PFSK-1 (cell line): ENCODE data around the gene ULK4.

Experiments used
- FOXP2 ChIP-seq: optimal IDR thresholded peaks from 2 replicates; pipeline ENCODE3; 2011; ENCODE audit warnings: borderline replicate concordance, control low read depth, inconsistent platforms; ENCODE audit not compliant: insufficient read depth; ENCODE audit errors: extremely low read length, extremely low read depth
- POLR2AphosphoS5 ChIP-seq: IDR thresholded peaks from 2 replicates; pipeline ENCODE4 v1.6.1; 2012; ENCODE audit warnings: low read depth, mild to moderate bottlenecking, control low read depth, low read length, moderate library complexity
- REST ChIP-seq, 2 experiments: IDR thresholded peaks; 2 replicates each; pipeline versions ENCODE4 v1.6.1 to v1.8.0; 2011 to 2012; ENCODE audit warnings: low read depth in 2 of 2, low read length in 2 of 2, control low read depth in 1 of 2, inconsistent platforms in 1 of 2, mild to moderate bottlenecking in 1 of 2, moderate library complexity in 1 of 2; ENCODE audit not compliant: insufficient read depth in 1 of 2
- SIN3A ChIP-seq: IDR thresholded peaks from 2 replicates; pipeline ENCODE4 v1.6.1; 2012; ENCODE audit warnings: mild to moderate bottlenecking, low read length, moderate library complexity, borderline replicate concordance; ENCODE audit not compliant: insufficient read depth
- TAF1 ChIP-seq: IDR thresholded peaks from 2 replicates; pipeline ENCODE4 v1.6.1; 2012; ENCODE audit warnings: low read length, control low read depth, borderline replicate concordance; ENCODE audit not compliant: insufficient read depth

Gene ULK4

GRCh38 chr3:41593774-41594173 is 368.1 kb downstream of the ULK4 start:
- TF ChIP-seq FOXP2, result no peak
- no peak for TF ChIP-seq TAF1
- TF ChIP-seq REST (IDR thresholded peaks at IDR 0.05; ENCODE audit: insufficient read depth in 1 of 2, low read depth in 2 of 2, low read length in 2 of 2), result no peak
- no peak for TF ChIP-seq POLR2AphosphoS5
- TF ChIP-seq SIN3A, result no peak

GRCh38 chr3:41592753-41593510 is 369.0 kb downstream of the ULK4 start:
- no peak for TF ChIP-seq POLR2AphosphoS5

- TF ChIP-seq SIN3A (no peak), REST (IDR thresholded peaks at IDR 0.05; ENCODE audit: insufficient read depth in 1 of 2, low read depth in 2 of 2, low read length in 2 of 2) (no peak), FOXP2 (no peak), TAF1 (no peak), POLR2AphosphoS5 (no peak)
Observed at GRCh38 chr3:41583014-41583413, 378.9 kb downstream of the ULK4 start.

GRCh38 chr3:41581700-41582099 is 380.2 kb downstream of the ULK4 start:
- TF ChIP-seq POLR2AphosphoS5 (no peak), SIN3A (no peak), FOXP2 (no peak), REST (IDR thresholded peaks at IDR 0.05; ENCODE audit: insufficient read depth in 1 of 2, low read depth in 2 of 2, low read length in 2 of 2) (no peak), TAF1 (no peak)

- no peak for TF ChIP-seq POLR2AphosphoS5
- no peak for TF ChIP-seq FOXP2
- no peak for TF ChIP-seq SIN3A
- no peak for TF ChIP-seq TAF1
- TF ChIP-seq REST (IDR thresholded peaks at IDR 0.05; ENCODE audit: insufficient read depth in 1 of 2, low read depth in 2 of 2, low read length in 2 of 2), result no peak
Observed at GRCh38 chr3:41580274-41580959, 381.5 kb downstream of the ULK4 start.
